Activated B cell treated with CpG ODN at 0.5 μM for 24 hours (primary cell): Measurements from ENCODE around the gene SFT2D2. TPM values are rescaled to one million over a fixed set of nuclear protein-coding genes. Genes with fewer than 3 reads are reported as not detected.

Source experiments
- ATAC-seq: fragments of 200-7000 bp; cut with Tn5 transposase; one replicate; pipeline ENCODE4 v1.10.0; 2021; ENCODE audit warnings: low read depth, mild to moderate bottlenecking, moderate library complexity
- CTCF ChIA-PET: fragments of 350-600 bp; sonication (Branson Sonifier 250); formaldehyde crosslinking; loops from one replicate; lab custom pipeline; 2021; ENCODE audit warnings: antibody characterized with exemption; lab: Charles Lee
- POLR2A ChIA-PET: fragments of 350-600 bp; sonication (Branson Sonifier 250); formaldehyde crosslinking; loops from one replicate; lab custom pipeline; 2021; ENCODE audit warnings: antibody characterized with exemption; lab: Charles Lee
- DNase-seq: peaks from one replicate; pipeline ENCODE4 v3.0.0; 2022
- H3K27ac Mint-ChIP-seq: one replicate; pipeline ENCODE4 v1.8.0; 2020; ENCODE audit warnings: mixed read lengths
- H3K27me3 Mint-ChIP-seq: one replicate; pipeline ENCODE4 v1.8.0; 2021; ENCODE audit warnings: mixed read lengths
- H3K36me3 Mint-ChIP-seq: one replicate; pipeline ENCODE4 v1.8.0; 2021; ENCODE audit warnings: low read depth, mixed read lengths
- H3K4me1 Mint-ChIP-seq: one replicate; pipeline ENCODE4 v1.8.0; 2021; ENCODE audit warnings: mixed read lengths
- H3K4me3 Mint-ChIP-seq: one replicate; pipeline ENCODE4 v1.8.0; 2020; ENCODE audit warnings: mild to moderate bottlenecking, mixed read lengths
- H3K9me3 Mint-ChIP-seq: one replicate; pipeline ENCODE4 v1.8.0; 2020; ENCODE audit warnings: mixed read lengths
- CTCF ChIP-seq: fragments of 200-600 bp; IDR thresholded peaks from one replicate; pipeline ENCODE4 v1.8.0; 2022; ENCODE audit warnings: antibody characterized with exemption, mild to moderate bottlenecking
- intact Hi-C: fragments of 100-400 bp; cut with micrococcal nuclease; formaldehyde crosslinking; loops from one replicate; pipeline ENCODE4 v1.15.1; 2024
- total RNA-seq: library from RNA; stranded (reverse); gene quantifications from 2 replicates; pipeline ENCODE4 v1.2.3, GENCODE V29; 2022

Gene SFT2D2
- total RNA-seq, 1 donor from 2014 or later, result 63.4 TPM

DNA sequence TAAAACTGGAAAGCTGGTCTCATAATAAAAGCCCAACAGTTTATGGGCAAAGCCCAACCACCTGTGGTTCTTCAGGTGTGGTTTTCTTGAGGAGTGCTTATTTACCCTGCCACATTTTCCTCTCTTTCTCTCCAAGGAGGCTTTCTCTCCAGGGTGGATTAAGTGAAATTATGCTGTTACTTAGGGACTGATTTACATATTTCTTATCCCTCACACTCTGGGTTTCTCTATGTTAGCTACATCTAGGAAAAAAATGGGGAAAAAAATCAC lies 59.7 kb downstream of the SFT2D2 start:
- Mint-ChIP-seq H3K4me3 (no peak overlapping the region), H3K27me3 (no peaks in the 10 kb centered on the region), H3K4me1 (no peaks in the 10 kb centered on the region), H3K27ac (no peak overlapping the region), H3K36me3 (peaks cover 16% of the 10 kb centered on the region), H3K9me3 (no peaks in the 10 kb centered on the region)
- no peak for TF ChIP-seq CTCF
- no peak for ATAC-seq
- ChIA-PET CTCF (no interaction called here), POLR2A (no interaction called here)
- intact Hi-C loops, result no loop called here
- no peak for DNase-seq

DNA sequence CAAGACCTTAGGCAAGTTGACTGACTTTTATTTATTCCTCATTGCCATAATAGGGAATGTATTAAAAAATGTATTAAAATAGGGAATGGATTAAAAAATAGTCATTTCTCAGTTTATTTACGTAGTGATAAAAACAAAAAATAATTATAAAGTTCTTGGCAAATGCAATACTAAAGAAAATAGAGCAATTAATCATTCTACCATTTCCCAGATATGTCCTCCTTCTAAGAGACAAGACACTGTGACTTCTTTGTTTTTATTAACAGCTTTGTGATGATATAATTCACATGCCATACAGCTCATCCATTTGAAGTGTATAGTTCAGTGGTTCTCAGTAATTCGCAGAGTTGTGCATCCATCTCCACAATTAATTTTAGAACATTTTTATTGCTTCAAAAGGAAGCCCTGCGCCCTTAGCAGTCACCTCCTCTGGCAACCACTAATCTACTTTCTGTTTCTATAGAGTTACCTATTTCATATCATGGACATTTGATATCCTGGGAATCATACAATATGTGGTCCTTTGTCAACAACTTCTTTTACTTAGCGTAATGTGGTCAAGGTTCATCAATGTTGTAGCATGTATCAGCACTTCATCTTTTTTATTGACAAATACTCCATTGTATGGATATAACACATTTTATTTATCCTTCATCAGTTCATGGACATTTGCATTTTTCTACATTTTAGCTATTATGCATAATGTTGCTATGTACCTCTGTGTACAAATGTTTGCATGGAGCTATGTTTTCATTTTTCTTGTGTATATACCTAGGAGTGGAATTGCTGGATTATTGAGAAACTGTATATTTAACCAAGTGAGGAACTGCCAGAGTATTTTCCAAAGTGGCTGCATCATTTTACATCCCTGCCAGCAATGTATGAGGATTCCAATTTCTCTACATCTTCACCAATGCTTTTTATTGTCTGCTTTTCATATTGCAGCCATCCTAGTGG lies 60.4 kb downstream of the SFT2D2 start:
- intact Hi-C loops, result no loop called here
- no peaks in the 10 kb centered on the region for H3K27me3 Mint-ChIP-seq
- ATAC-seq, result no peak
- TF ChIP-seq CTCF, result no peak
- DNase-seq, result no peak
- no peaks in the 10 kb centered on the region for H3K4me1 Mint-ChIP-seq
- H3K9me3 Mint-ChIP-seq, result no peaks in the 10 kb centered on the region
- ChIA-PET POLR2A (no interaction called here), CTCF (no interaction called here)
- H3K36me3 Mint-ChIP-seq, result peaks cover 11% of the 10 kb centered on the region
- no peak overlapping the region for H3K27ac Mint-ChIP-seq
- no peak overlapping the region for H3K4me3 Mint-ChIP-seq

DNA sequence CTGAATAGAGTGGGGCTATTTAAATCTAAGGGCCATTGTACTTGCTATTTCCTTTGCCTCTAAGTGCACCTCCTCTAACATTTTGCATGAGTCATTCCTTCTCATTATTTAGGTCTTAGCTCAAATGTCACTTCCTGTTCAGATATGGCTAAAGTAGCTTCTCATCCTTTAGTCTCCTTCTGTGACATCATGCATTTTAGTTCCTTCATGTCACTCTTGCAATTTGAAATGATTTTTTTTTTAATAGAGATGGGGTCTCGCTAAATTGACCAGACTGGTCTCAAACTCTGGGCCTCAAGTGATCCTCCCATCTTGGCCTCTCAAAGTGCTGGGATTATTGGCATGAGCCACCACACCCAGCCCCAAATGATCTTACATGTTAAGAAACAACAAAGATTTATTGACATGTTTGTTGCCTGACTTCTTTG lies 61.4 kb downstream of the SFT2D2 start:
- ATAC-seq (no peak), DNase-seq (no peak)
- no peak overlapping the region for H3K4me3 Mint-ChIP-seq
- no peaks in the 10 kb centered on the region for H3K27me3 Mint-ChIP-seq
- intact Hi-C loops, result no loop called here
- no peak for TF ChIP-seq CTCF
- no peaks in the 10 kb centered on the region for H3K9me3 Mint-ChIP-seq
- no peaks in the 10 kb centered on the region for H3K4me1 Mint-ChIP-seq
- peaks cover 15% of the 10 kb centered on the region for H3K36me3 Mint-ChIP-seq
- ChIA-PET CTCF (no interaction called here), POLR2A (no interaction called here)
- no peak overlapping the region for H3K27ac Mint-ChIP-seq

- Mint-ChIP-seq H3K9me3 (no peaks in the 10 kb centered on the region), H3K4me3 (no peak overlapping the region), H3K27me3 (no peaks in the 10 kb centered on the region), H3K36me3 (peaks cover 16% of the 10 kb centered on the region), H3K27ac (no peak overlapping the region), H3K4me1 (no peaks in the 10 kb centered on the region)
- ChIA-PET POLR2A (no interaction called here), CTCF (no interaction called here)
- DNase-seq (no peak), ATAC-seq (no peak)
- TF ChIP-seq CTCF, result no peak
- intact Hi-C loops, result no loop called here
Measured at GRCh38 chr1:168288311-168289052, 62.7 kb downstream of the SFT2D2 start.

- H3K27ac Mint-ChIP-seq, result no peak overlapping the region
- H3K4me3 Mint-ChIP-seq, result no peak overlapping the region
- ATAC-seq (no peak), DNase-seq (no peak)
- intact Hi-C loops, result no loop called here
- POLR2A ChIA-PET, result interaction anchor here (0.6 to 0.8 kb wide), 2 partner anchors 33 to 64 kb away, joined by 3 to 4 read pairs; no protein-coding TSS in a partner anchor
- TF ChIP-seq CTCF, result no peak
- H3K9me3 Mint-ChIP-seq, result no peaks in the 10 kb centered on the region
- H3K36me3 Mint-ChIP-seq, result peaks cover 16% of the 10 kb centered on the region
- H3K4me1 Mint-ChIP-seq, result no peaks in the 10 kb centered on the region
- H3K27me3 Mint-ChIP-seq, result no peaks in the 10 kb centered on the region
- CTCF ChIA-PET, result no interaction called here
Measured at GRCh38 chr1:168291222-168291837, 65.5 kb downstream of the SFT2D2 start.
